Peyer's patch (tissue), 4 donors: ENCODE results near the gene EWSR1.

Experiments used
- POLR2A ChIP-seq, 2 donors: fragments of 450-650 bp; IDR thresholded peaks; one replicate each; pipeline ENCODE4 v1.5.1; 2017; ENCODE audit warnings: antibody characterized with exemption in 2 of 2, mild to moderate bottlenecking in 2 of 2, moderate library complexity in 2 of 2
- TF ChIP-seq, protein P1 (sequence below), 6 experiments: fragments of 450-650 bp in 4 of 6; fragments of 200-600 bp in 2 of 6; sonication (generic) in 1 of 6; IDR thresholded peaks; one replicate each; pipeline ENCODE4 v1.5.1; 2017 to 2019; ENCODE audit warnings: antibody characterized with exemption in 6 of 6, mild to moderate bottlenecking in 3 of 6, moderate library complexity in 1 of 6

DNA sequence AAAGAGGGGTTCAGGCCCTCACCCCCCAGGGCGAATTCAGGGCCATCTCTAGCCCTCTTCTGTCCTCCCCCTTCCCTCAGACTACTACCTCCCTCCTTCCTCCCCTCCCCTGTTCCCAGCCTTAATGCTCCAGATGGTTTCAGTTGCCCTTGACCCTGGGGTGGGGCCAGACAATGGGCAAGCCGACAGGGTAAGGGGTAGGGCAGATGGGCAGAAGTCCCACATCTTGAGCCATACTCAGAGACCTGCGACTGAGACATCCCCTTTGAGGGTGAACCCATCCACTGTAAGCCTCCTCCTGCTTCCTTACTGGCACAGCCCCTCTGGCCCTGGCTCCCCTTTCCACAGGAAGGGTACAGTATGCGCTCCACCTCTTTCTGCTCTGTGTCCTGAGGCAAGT lies 2.1 kb upstream of the EWSR1 start:
- TF ChIP-seq, protein P1, sequence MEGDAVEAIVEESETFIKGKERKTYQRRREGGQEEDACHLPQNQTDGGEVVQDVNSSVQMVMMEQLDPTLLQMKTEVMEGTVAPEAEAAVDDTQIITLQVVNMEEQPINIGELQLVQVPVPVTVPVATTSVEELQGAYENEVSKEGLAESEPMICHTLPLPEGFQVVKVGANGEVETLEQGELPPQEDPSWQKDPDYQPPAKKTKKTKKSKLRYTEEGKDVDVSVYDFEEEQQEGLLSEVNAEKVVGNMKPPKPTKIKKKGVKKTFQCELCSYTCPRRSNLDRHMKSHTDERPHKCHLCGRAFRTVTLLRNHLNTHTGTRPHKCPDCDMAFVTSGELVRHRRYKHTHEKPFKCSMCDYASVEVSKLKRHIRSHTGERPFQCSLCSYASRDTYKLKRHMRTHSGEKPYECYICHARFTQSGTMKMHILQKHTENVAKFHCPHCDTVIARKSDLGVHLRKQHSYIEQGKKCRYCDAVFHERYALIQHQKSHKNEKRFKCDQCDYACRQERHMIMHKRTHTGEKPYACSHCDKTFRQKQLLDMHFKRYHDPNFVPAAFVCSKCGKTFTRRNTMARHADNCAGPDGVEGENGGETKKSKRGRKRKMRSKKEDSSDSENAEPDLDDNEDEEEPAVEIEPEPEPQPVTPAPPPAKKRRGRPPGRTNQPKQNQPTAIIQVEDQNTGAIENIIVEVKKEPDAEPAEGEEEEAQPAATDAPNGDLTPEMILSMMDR (IDR thresholded peaks at IDR 0.05), result no peak
- TF ChIP-seq POLR2A (IDR thresholded peaks at IDR 0.05), result no peak
